Measurements from ENCODE around the gene SNRNP25. TPM values are rescaled to one million over a fixed set of nuclear protein-coding genes. Genes with fewer than 3 reads are reported as not detected.
A peak's percentile ranks its signal among the peaks of the same experiment; 100 is the strongest.

The SNRNP25 gene
- total and polyA plus RNA-seq, 3 experiments from 2014 or later: 16.3 to 110 (median 108) TPM

DNA sequence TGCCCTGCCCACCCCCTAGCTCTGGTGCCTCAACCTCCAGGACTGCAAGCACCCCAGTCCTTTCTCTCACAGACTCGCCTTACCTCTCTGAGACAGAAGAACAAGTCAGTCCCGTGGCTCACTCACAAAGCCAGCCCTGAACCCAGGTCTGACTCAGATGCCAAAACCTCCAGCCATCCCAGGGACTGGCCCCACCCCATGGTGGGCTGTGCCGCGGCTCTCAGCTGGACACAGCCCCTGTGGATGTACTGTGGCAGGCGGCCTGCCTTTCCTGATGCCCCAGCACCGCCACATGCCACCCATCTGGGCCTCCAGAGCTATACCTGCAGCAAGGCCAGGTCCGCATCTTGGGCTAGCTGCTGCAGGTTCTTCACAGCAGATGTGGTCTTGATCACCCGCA is 44.2 kb downstream of the SNRNP25 start:
- no peak for DNase-seq
- H3K27me3 ChIP-seq (ENCODE audit: insufficient read depth, low read length, poor library complexity, severe bottlenecking): no peaks in the 10 kb centered on the region
- ChIA-PET POLR2A (no interaction called here), CTCF (interaction anchor here (0.7 to 9.1 kb wide), 14 partner anchors 9 to 265 kb away, joined by 3 to 201 read pairs (median 8); partner anchors contain the start of genes MPG, POLR3K and RHBDF1)
- Mint-ChIP-seq H3K27me3 (peaks cover 0 to 4% of the 10 kb centered on the region in 2 donors), H3K4me3 (no peak overlapping the region), H3K36me3 (peaks cover 0 to 36% (median 3%) of the 10 kb centered on the region in 3 donors), H3K9me3 (no peaks in the 10 kb centered on the region), H3K27ac (peak overlapping the region in 1 of 8 donors; percentile 45), H3K4me1 (peaks cover 3 to 11% (median 7%) of the 10 kb centered on the region in 3 donors)
- H3K4me3 ChIP-seq (ENCODE audit: low read length): no peak overlapping the region
- H3K9me3 ChIP-seq (ENCODE audit: low read length): no peaks in the 10 kb centered on the region
- no peak overlapping the region for H3K27ac ChIP-seq (ENCODE audit: low read depth, low read length)
- no peaks in the 10 kb centered on the region for H3K36me3 ChIP-seq (ENCODE audit: insufficient read depth, low read length)
- H3K4me1 ChIP-seq (ENCODE audit: insufficient read depth, low read length): no peaks in the 10 kb centered on the region

DNA sequence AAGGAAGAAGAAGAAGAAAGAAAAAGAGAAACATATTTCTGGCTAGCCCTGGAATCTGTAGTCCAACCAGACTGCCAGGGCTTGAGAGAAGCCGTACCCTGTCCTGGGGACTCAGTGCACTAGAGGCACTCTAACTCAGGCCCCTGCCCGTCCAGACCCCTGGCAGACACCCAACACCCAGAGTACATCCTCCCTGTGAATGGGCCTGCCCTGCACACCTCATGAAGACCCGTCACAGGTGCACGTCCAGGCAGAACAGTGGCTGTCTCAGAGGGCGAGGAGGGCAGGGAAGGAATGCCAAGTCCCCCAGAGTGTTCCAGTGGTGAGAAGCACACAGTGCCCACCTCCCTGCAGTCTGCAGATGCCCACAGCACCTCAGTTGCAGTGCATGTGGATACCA is 47.4 kb downstream of the SNRNP25 start:
- Mint-ChIP-seq H3K4me1 (peaks cover 3 to 11% (median 7%) of the 10 kb centered on the region in 3 donors), H3K36me3 (peaks cover 0 to 41% (median 4%) of the 10 kb centered on the region in 3 donors), H3K4me3 (no peak overlapping the region), H3K27ac (no peak overlapping the region), H3K27me3 (no peaks in the 10 kb centered on the region), H3K9me3 (no peaks in the 10 kb centered on the region)
- no peaks in the 10 kb centered on the region for H3K27me3 ChIP-seq (ENCODE audit: insufficient read depth, low read length, poor library complexity, severe bottlenecking)
- POLR2A ChIA-PET: no interaction called here
- no peak overlapping the region for H3K27ac ChIP-seq (ENCODE audit: low read depth, low read length)
- DNase-seq: no peak
- H3K4me3 ChIP-seq (ENCODE audit: low read length): no peak overlapping the region
- CTCF ChIA-PET: interaction anchor here (0.9 kb wide), 1 partner anchor 35 kb away, joined by 3 read pairs; no protein-coding TSS in a partner anchor
- H3K36me3 ChIP-seq (ENCODE audit: insufficient read depth, low read length): peaks cover 4% of the 10 kb centered on the region
- no peaks in the 10 kb centered on the region for H3K4me1 ChIP-seq (ENCODE audit: insufficient read depth, low read length)
- no peaks in the 10 kb centered on the region for H3K9me3 ChIP-seq (ENCODE audit: low read length)

GRCh38 chr16:101586-101985 is 48.0 kb downstream of the SNRNP25 start:
- H3K9me3 ChIP-seq (ENCODE audit: low read length): no peaks in the 10 kb centered on the region
- H3K4me3 ChIP-seq (ENCODE audit: low read length): no peak overlapping the region
- no peak for DNase-seq
- Mint-ChIP-seq H3K4me3 (no peak overlapping the region), H3K36me3 (peaks cover 0 to 42% (median 4%) of the 10 kb centered on the region in 3 donors), H3K27me3 (no peaks in the 10 kb centered on the region), H3K9me3 (no peaks in the 10 kb centered on the region), H3K27ac (no peak overlapping the region), H3K4me1 (peaks cover 3 to 11% (median 6%) of the 10 kb centered on the region in 3 donors)
- H3K4me1 ChIP-seq (ENCODE audit: insufficient read depth, low read length): no peaks in the 10 kb centered on the region
- ChIA-PET CTCF (no interaction called here), POLR2A (no interaction called here)
- H3K27ac ChIP-seq (ENCODE audit: low read depth, low read length): no peak overlapping the region
- peaks cover 4% of the 10 kb centered on the region for H3K36me3 ChIP-seq (ENCODE audit: insufficient read depth, low read length)
- H3K27me3 ChIP-seq (ENCODE audit: insufficient read depth, low read length, poor library complexity, severe bottlenecking): no peaks in the 10 kb centered on the region

GRCh38 chr16:102060-102855 is 48.6 kb downstream of the SNRNP25 start:
- Mint-ChIP-seq H3K36me3 (peaks cover 0 to 43% (median 6%) of the 10 kb centered on the region in 3 donors), H3K27ac (peak overlapping the region in 1 of 8 donors; percentile 94), H3K9me3 (no peaks in the 10 kb centered on the region), H3K4me1 (peaks cover 4 to 10% (median 5%) of the 10 kb centered on the region in 3 donors), H3K27me3 (no peaks in the 10 kb centered on the region), H3K4me3 (no peak overlapping the region)
- POLR2A ChIA-PET: no interaction called here
- Histone ChIP-seq H3K27me3 (ENCODE audit: insufficient read depth, low read length, poor library complexity, severe bottlenecking) (no peaks in the 10 kb centered on the region), H3K4me1 (ENCODE audit: insufficient read depth, low read length) (no peaks in the 10 kb centered on the region), H3K9me3 (ENCODE audit: low read length) (no peaks in the 10 kb centered on the region), H3K27ac (ENCODE audit: low read depth, low read length) (no peak overlapping the region), H3K36me3 (ENCODE audit: insufficient read depth, low read length) (peaks cover 4% of the 10 kb centered on the region), H3K4me3 (ENCODE audit: low read length) (no peak overlapping the region)
- no peak for DNase-seq
- CTCF ChIA-PET: no interaction called here

- H3K9me3 Mint-ChIP-seq: no peaks in the 10 kb centered on the region
- no peak overlapping the region for H3K4me3 Mint-ChIP-seq
These were observed 50.7 kb downstream of the SNRNP25 start for GRCh38 chr16:104355-104754.

GRCh38 chr16:104928-105327 is 51.3 kb downstream of the SNRNP25 start:
- Mint-ChIP-seq H3K4me3 (no peak overlapping the region), H3K27me3 (no peaks in the 10 kb centered on the region), H3K4me1 (peaks cover 4 to 5% (median 5%) of the 10 kb centered on the region in 3 donors), H3K9me3 (no peaks in the 10 kb centered on the region), H3K36me3 (peaks cover 0 to 51% (median 9%) of the 10 kb centered on the region in 3 donors), H3K27ac (no peak overlapping the region)
- ChIA-PET POLR2A (no interaction called here), CTCF (interaction anchor here (0.6 to 4.7 kb wide), 4 partner anchors 17 to 258 kb away, joined by 3 to 39 read pairs (median 21); no protein-coding TSS in a partner anchor)
- Histone ChIP-seq H3K4me3 (ENCODE audit: low read length) (no peak overlapping the region), H3K36me3 (ENCODE audit: insufficient read depth, low read length) (peaks cover 4% of the 10 kb centered on the region), H3K9me3 (ENCODE audit: low read length) (no peaks in the 10 kb centered on the region), H3K27me3 (ENCODE audit: insufficient read depth, low read length, poor library complexity, severe bottlenecking) (no peaks in the 10 kb centered on the region), H3K27ac (ENCODE audit: low read depth, low read length) (peak overlapping the region; percentile 56), H3K4me1 (ENCODE audit: insufficient read depth, low read length) (no peaks in the 10 kb centered on the region)
- DNase-seq: no peak

More at GRCh38 chr16:104355-104754, 50.7 kb downstream of the SNRNP25 start:
- Mint-ChIP-seq H3K27ac (no peak overlapping the region), H3K27me3 (no peaks in the 10 kb centered on the region), H3K4me1 (peaks cover 4 to 5% (median 5%) of the 10 kb centered on the region in 3 donors), H3K36me3 (peaks cover 0 to 46% (median 9%) of the 10 kb centered on the region in 3 donors)
- Histone ChIP-seq H3K27ac (ENCODE audit: low read depth, low read length) (peak overlapping the region; percentile 56), H3K36me3 (ENCODE audit: insufficient read depth, low read length) (peaks cover 4% of the 10 kb centered on the region), H3K27me3 (ENCODE audit: insufficient read depth, low read length, poor library complexity, severe bottlenecking) (no peaks in the 10 kb centered on the region), H3K9me3 (ENCODE audit: low read length) (no peaks in the 10 kb centered on the region), H3K4me3 (ENCODE audit: low read length) (no peak overlapping the region), H3K4me1 (ENCODE audit: insufficient read depth, low read length) (no peaks in the 10 kb centered on the region)
- CTCF ChIA-PET: interaction anchor here (0.6 to 4.7 kb wide), 3 partner anchors 40 to 259 kb away, joined by 3 to 39 read pairs (median 39); no protein-coding TSS in a partner anchor
- DNase-seq: no peak
- POLR2A ChIA-PET: no interaction called here

GRCh38 chr16:105521-105920 is 51.9 kb downstream of the SNRNP25 start:
- ChIA-PET POLR2A (no interaction called here), CTCF (interaction anchor here (1.5 to 4.7 kb wide), 4 partner anchors 9 to 258 kb away, joined by 3 to 53 read pairs (median 39); no protein-coding TSS in a partner anchor)
- Mint-ChIP-seq H3K27me3 (no peaks in the 10 kb centered on the region), H3K27ac (no peak overlapping the region), H3K4me3 (no peak overlapping the region), H3K9me3 (no peaks in the 10 kb centered on the region), H3K36me3 (peaks cover 0 to 51% (median 9%) of the 10 kb centered on the region in 3 donors), H3K4me1 (peaks cover 4 to 5% (median 5%) of the 10 kb centered on the region in 3 donors)
- Histone ChIP-seq H3K4me3 (ENCODE audit: low read length) (no peak overlapping the region), H3K9me3 (ENCODE audit: low read length) (no peaks in the 10 kb centered on the region), H3K36me3 (ENCODE audit: insufficient read depth, low read length) (peaks cover 4% of the 10 kb centered on the region), H3K27ac (ENCODE audit: low read depth, low read length) (no peak overlapping the region), H3K4me1 (ENCODE audit: insufficient read depth, low read length) (no peaks in the 10 kb centered on the region), H3K27me3 (ENCODE audit: insufficient read depth, low read length, poor library complexity, severe bottlenecking) (no peaks in the 10 kb centered on the region)
- DNase-seq: no peak
